ENCODE results near the gene VWDE. TPM values are rescaled to one million over a fixed set of nuclear protein-coding genes. Genes with fewer than 3 reads are reported as not detected.

Gene VWDE
- total and polyA plus RNA-seq, 2 of the 8 experiments (the other 6 are each of a cell fraction or from before 2014, with no cell fraction given): 11.0 to 21.2 TPM

- H3K4me2 ChIP-seq (ENCODE audit: insufficient read depth in 1 of 2, low read depth in 2 of 2, low read length in 2 of 2): no peak overlapping the region
- TF ChIP-seq SAP30 (IDR thresholded peaks at IDR 0.05; ENCODE audit: insufficient read depth, insufficient replicate concordance, low read length): no peak
- no peak for TF ChIP-seq CTCF (IDR thresholded peaks at IDR 0.05; ENCODE audit: control extremely low read depth in 1 of 3, insufficient read depth in 1 of 3, low read depth in 1 of 3, low read length in 3 of 3)
- no peak for TF ChIP-seq USF2 (IDR thresholded peaks at IDR 0.05; ENCODE audit: low read length)
- no peak for TF ChIP-seq POU5F1 (IDR thresholded peaks at IDR 0.05; ENCODE audit: low read depth, low read length)
- no peak for TF ChIP-seq CREB1 (IDR thresholded peaks at IDR 0.05)
- no peak overlapping the region for H3K4ac ChIP-seq (replicated peaks; ENCODE audit: insufficient read length, low read depth, low read length)
- H3K27ac ChIP-seq (ENCODE audit: low read depth, low read length): no peak overlapping the region
- H2BK12ac ChIP-seq (ENCODE audit: low read depth, low read length): no peak overlapping the region
- H3K9ac ChIP-seq (replicated peaks in 1 of 4; ENCODE audit: extremely low read depth in 1 of 4, low read depth in 3 of 4, low read length in 3 of 4): no peak overlapping the region
- FAIRE-seq (no peak), DNase-seq (ENCODE audit: low read depth in 1 of 2, low spot score in 2 of 2) (no peak)
- H3K79me2 ChIP-seq (ENCODE audit: control insufficient read depth in 1 of 2, insufficient read depth in 2 of 2, low read length in 2 of 2): no peaks in the 10 kb centered on the region
- no peak overlapping the region for H2AK5ac ChIP-seq (ENCODE audit: low read depth, low read length)
- CTCF ChIA-PET (ENCODE audit: partially characterized antibody): no interaction called here
- H3K14ac ChIP-seq (ENCODE audit: insufficient read length): no peak overlapping the region
- H2BK120ac ChIP-seq (replicated peaks; ENCODE audit: low read depth, low read length): no peak overlapping the region
- no peak overlapping the region for H4K8ac ChIP-seq (ENCODE audit: extremely low read depth, insufficient read depth, low read length)
- no peak overlapping the region for H4K5ac ChIP-seq (ENCODE audit: insufficient read length, low read depth, low read length)
- H3K4me3 ChIP-seq (ENCODE audit: extremely low read depth in 1 of 4, insufficient read depth in 2 of 4, low read depth in 3 of 4, low read length in 4 of 4): no peak overlapping the region
- no peaks in the 10 kb centered on the region for H3K79me1 ChIP-seq (ENCODE audit: low read depth, low read length)
- H3K23me2 ChIP-seq (ENCODE audit: low read depth, low read length): no peaks in the 10 kb centered on the region
- H4K91ac ChIP-seq (replicated peaks; ENCODE audit: insufficient read length, low read length): no peak overlapping the region
- no peak overlapping the region for H3K18ac ChIP-seq (ENCODE audit: extremely low read depth, low read length)
- POLR2A ChIA-PET (ENCODE audit: partially characterized antibody): interaction anchor here (1.4 kb wide), 1 partner anchor 15 kb away, joined by 7 read pairs; the partner anchor contains the start of gene VWDE
- H2AFZ ChIP-seq (ENCODE audit: low read length): no peak overlapping the region
- no peak overlapping the region; the same call in 1 of the 2 replicates for H2BK20ac ChIP-seq (ENCODE audit: low read length)
- no peaks in the 10 kb centered on the region for H3K36me3 ChIP-seq (ENCODE audit: control insufficient read depth in 2 of 4, insufficient read depth in 4 of 4, low read length in 3 of 4)
- no peaks in the 10 kb centered on the region for H4K20me1 ChIP-seq (replicated peaks in 1 of 2; ENCODE audit: control insufficient read depth in 1 of 2, insufficient read depth in 2 of 2, low read length in 2 of 2)
- no peak overlapping the region for H2BK15ac ChIP-seq (ENCODE audit: low read length)
- H3K23ac ChIP-seq (ENCODE audit: insufficient read length): no peak overlapping the region
- H3K9me3 ChIP-seq (ENCODE audit: insufficient read depth in 2 of 2, low read depth in 1 of 2, low read length in 1 of 2): no peaks in the 10 kb centered on the region
- H3K4me1 ChIP-seq (replicated peaks in 1 of 4; ENCODE audit: control insufficient read depth in 3 of 4, insufficient read depth in 4 of 4, low read length in 3 of 4): peaks cover 0 to 14% (median 5%) of the 10 kb centered on the region in 4 experiments; a peak in 4 of 7 replicates
- H2BK5ac ChIP-seq (ENCODE audit: low read depth, low read length): no peak overlapping the region
- H3K27me3 ChIP-seq (replicated peaks in 1 of 4; ENCODE audit: control insufficient read depth in 3 of 4, extremely low read depth in 1 of 4, insufficient read depth in 3 of 4, low read length in 3 of 4): no peaks in the 10 kb centered on the region
- no peak overlapping the region for H3K56ac ChIP-seq (replicated peaks; ENCODE audit: insufficient read length, low read depth, low read length)
Measured at GRCh38 chr7:12418452-12418851, 14.8 kb upstream of the VWDE start.

Data from H1 (cell line).